Mononuclear cell (primary cell): ENCODE data around the gene VTA1. TPM values are rescaled to one million over a fixed set of nuclear protein-coding genes. Genes with fewer than 3 reads are reported as not detected.
"Not testable (repeated sequence)": the region's sequence is repeated elsewhere in the genome, so short reads cannot be mapped to it uniquely, and the experiment has no call there.

ENCODE experiments used
- H3K27me3 ChIP-seq: 2 replicates; pipeline ENCODE4 v1.6.0; 2011; ENCODE audit warnings: low read length, control low read depth; ENCODE audit not compliant: insufficient read depth
- H3K4me1 ChIP-seq: 2 replicates; pipeline ENCODE4 v1.5.1; 2011; ENCODE audit warnings: mild to moderate bottlenecking, low read length, control low read depth; ENCODE audit not compliant: insufficient read depth
- H3K4me3 ChIP-seq: 2 replicates; pipeline ENCODE4 v1.5.1; 2011; ENCODE audit warnings: mild to moderate bottlenecking, low read length, moderate library complexity
- H3K9me3 ChIP-seq: 2 replicates; pipeline ENCODE4 v1.5.1; 2011; ENCODE audit warnings: low read depth, mild to moderate bottlenecking, control low read depth, low read length
- total RNA-seq: library from RNA; depleted of rRNA; stranded (reverse); fragments of >200 nt; gene quantifications from one replicate; pipeline ENCODE4 v1.2.3, GENCODE V29; 2012

The VTA1 gene
- total RNA-seq, 1 donor: 19.5 TPM

- H3K4me1 ChIP-seq: no peaks in the 10 kb centered on the region
- no peaks in the 10 kb centered on the region for H3K9me3 ChIP-seq
- no peaks in the 10 kb centered on the region for H3K27me3 ChIP-seq
- H3K4me3 ChIP-seq: no peak overlapping the region
Observed at GRCh38 chr6:142187209-142187608, 40.1 kb downstream of the VTA1 start.

DNA sequence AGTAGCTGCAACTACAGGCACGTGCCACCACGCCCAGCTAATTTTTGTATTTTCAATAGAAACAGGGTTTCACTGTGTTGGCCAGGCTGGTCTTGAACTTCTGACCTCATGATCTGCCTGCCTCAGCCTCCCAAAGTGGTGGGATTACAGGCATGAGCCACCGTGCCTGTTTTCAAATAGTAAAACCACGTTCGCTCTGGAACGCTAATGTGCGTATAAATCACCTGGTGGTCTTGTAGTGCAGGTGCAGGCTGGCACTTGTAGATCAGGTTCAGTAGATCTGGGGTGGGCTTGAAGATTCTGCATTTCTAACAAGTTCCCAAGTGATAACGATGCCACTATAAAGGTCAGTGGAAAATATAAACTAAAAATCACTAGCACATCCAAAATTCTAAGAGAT is 41.3 kb downstream of the VTA1 start:
- H3K27me3 ChIP-seq, H3K4me3 ChIP-seq, H3K4me1 ChIP-seq, H3K9me3 ChIP-seq: not testable (repeated sequence)

DNA sequence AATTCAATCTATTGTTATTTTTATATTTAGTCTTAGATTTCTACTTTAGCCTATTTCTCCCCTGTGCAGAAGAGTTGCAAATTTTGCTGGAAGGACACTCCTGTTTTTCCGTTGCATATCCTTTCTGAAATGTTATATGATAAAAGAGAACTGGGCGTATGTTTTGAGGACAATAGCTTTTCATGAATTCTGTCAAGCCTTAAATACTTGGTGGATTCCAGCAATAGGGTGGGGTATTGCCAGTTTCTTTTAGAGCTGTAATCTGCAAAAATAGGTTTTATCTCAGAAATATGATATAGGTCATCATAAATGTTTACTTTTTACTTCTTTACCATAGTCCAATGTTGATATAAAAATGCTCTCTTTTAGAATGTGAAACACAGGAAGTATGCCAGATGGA is 42.0 kb downstream of the VTA1 start:
- H3K9me3 ChIP-seq: no peaks in the 10 kb centered on the region
- H3K27me3 ChIP-seq: no peaks in the 10 kb centered on the region
- no peak overlapping the region for H3K4me3 ChIP-seq
- no peaks in the 10 kb centered on the region for H3K4me1 ChIP-seq

DNA sequence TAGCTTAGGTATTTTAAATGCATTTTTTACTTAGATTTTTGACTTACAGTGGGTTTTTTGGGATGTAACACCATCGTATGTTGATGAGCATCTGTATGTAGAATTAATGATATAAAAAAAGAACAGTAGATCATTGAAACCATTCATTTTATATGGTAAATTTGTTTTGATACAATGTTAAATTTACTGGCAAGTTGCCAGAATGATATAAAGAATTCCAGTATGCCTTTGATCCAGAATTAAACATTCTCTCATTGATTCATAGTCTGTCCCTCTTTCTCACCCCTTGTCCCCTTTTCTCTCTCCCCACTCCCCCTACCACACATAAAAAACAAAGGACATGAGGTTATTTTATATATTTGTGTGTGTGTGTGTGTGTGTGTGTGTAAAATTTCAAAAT is 45.3 kb downstream of the VTA1 start:
- Histone ChIP-seq H3K4me3 (no peak overlapping the region), H3K27me3 (no peaks in the 10 kb centered on the region), H3K9me3 (no peaks in the 10 kb centered on the region), H3K4me1 (no peaks in the 10 kb centered on the region)

- no peaks in the 10 kb centered on the region for H3K4me1 ChIP-seq
- no peak overlapping the region for H3K4me3 ChIP-seq
- H3K27me3 ChIP-seq: no peaks in the 10 kb centered on the region
- H3K9me3 ChIP-seq: no peaks in the 10 kb centered on the region
Observed at GRCh38 chr6:142193621-142194020, 46.6 kb downstream of the VTA1 start.

- Histone ChIP-seq H3K4me1 (no peaks in the 10 kb centered on the region), H3K27me3 (no peaks in the 10 kb centered on the region), H3K4me3 (no peak overlapping the region), H3K9me3 (no peaks in the 10 kb centered on the region)
Observed at GRCh38 chr6:142195862-142196541, 48.9 kb downstream of the VTA1 start.

GRCh38 chr6:142200846-142201628 is 54.0 kb downstream of the VTA1 start:
- Histone ChIP-seq H3K4me1 (no peaks in the 10 kb centered on the region), H3K27me3 (no peaks in the 10 kb centered on the region), H3K4me3 (no peak overlapping the region), H3K9me3 (no peaks in the 10 kb centered on the region)

DNA sequence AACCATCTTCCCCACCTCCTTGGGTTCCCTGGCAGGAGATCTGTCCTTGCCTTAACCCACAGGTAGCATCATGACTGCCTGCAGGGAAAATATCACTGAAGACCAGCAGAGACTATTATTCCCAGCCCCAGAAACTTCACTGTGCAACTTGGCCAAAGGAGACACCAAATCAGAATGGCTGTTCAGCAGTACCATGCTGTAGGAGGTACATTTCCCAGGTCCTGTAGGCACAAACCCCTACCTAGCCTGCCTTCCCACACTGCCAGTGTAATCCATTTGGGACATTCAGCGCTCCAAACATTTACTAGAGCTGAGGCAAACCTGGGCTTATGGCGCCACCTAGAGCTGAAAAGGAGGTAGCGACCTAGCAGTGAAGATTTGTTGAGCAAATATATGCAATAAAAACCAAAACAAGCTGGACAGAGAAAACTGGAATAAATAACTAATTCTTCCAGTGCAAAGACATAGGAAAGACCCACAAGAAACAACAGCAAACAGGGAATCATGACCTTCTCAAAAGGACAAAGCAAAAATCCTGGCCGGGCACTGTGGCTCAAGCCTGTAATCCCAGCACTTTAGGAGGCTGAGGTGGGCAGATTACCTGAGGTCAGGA is 60.3 kb downstream of the VTA1 start:
- Histone ChIP-seq H3K4me1 (no peaks in the 10 kb centered on the region), H3K9me3 (no peaks in the 10 kb centered on the region), H3K27me3 (no peaks in the 10 kb centered on the region), H3K4me3 (no peak overlapping the region)

GRCh38 chr6:142210606-142211005 is 63.5 kb downstream of the VTA1 start:
- Histone ChIP-seq H3K9me3 (no peaks in the 10 kb centered on the region), H3K27me3 (no peaks in the 10 kb centered on the region), H3K4me1 (no peaks in the 10 kb centered on the region), H3K4me3 (no peak overlapping the region)

- no peaks in the 10 kb centered on the region for H3K9me3 ChIP-seq
Observed at GRCh38 chr6:142213402-142213801, 66.3 kb downstream of the VTA1 start.

DNA sequence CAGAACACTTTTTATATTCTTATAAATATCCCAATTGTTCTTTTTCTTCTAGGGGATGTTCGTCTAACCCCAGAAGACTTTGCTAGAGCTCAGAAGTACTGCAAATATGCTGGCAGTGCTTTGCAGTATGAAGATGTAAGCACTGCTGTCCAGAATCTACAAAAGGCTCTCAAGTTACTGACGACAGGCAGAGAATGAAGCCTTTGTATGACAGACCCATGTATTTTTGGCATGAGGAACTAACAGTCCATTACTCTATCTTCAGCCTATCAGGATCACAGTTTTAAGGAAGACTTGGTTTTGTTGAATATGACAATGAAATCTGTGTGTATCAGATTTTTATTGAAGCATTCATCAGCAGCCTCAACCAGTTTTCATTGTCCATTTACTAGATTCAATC is 71.4 kb downstream of the VTA1 start:
- Histone ChIP-seq H3K4me3 (no peak overlapping the region), H3K4me1 (no peaks in the 10 kb centered on the region), H3K9me3 (no peaks in the 10 kb centered on the region), H3K27me3 (no peaks in the 10 kb centered on the region)

More at GRCh38 chr6:142213402-142213801, 66.3 kb downstream of the VTA1 start:
- Histone ChIP-seq H3K4me3 (no peak overlapping the region), H3K27me3 (no peaks in the 10 kb centered on the region), H3K4me1 (no peaks in the 10 kb centered on the region)

GRCh38 chr6:142222022-142222421 is 75.0 kb downstream of the VTA1 start:
- Histone ChIP-seq H3K9me3 (no peaks in the 10 kb centered on the region), H3K4me1 (no peaks in the 10 kb centered on the region), H3K27me3 (no peaks in the 10 kb centered on the region), H3K4me3 (no peak overlapping the region)

DNA sequence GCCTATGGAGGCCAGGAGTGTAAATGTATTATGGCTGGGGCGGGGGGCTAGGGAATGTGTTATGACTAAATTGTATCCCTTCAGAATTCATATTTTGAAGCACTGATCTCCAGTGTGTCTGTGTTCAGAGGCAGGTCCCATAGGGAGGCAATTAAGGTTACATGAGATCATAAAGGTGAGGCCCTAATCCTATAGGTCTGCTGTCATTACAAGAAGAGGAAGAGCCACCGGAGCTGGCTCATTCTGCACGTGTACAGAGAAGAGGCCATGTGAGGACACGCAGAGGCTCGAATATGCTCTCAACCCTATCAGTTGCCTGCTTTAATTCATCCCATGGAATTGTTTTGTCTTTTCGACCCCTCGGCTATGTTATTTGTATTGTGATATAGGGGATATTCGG is 76.9 kb downstream of the VTA1 start:
- Histone ChIP-seq H3K4me3 (no peak overlapping the region), H3K27me3 (no peaks in the 10 kb centered on the region), H3K4me1 (no peaks in the 10 kb centered on the region), H3K9me3 (no peaks in the 10 kb centered on the region)

- H3K4me3 ChIP-seq: no peak overlapping the region
- H3K4me1 ChIP-seq: no peaks in the 10 kb centered on the region
- no peaks in the 10 kb centered on the region for H3K27me3 ChIP-seq
- H3K9me3 ChIP-seq: no peaks in the 10 kb centered on the region
Observed at GRCh38 chr6:142225115-142225514, 78.1 kb downstream of the VTA1 start.

DNA sequence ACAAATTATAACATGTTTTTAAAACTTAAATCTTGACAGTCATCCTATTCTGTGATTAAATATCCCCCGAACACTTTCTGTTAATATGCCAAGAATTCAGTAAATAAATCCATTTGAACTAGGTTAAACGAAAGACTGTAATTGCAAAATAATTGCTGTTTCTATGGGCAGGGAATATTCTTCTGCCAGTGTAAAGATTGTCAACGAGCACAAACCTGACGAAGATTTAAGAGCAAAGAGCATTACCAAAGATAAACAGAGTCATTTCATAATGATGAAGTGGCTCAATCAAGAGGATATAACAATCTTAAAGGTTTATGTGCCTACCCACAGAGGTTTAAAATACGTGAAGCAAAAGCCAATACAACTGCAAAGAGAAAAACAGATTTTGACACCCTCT is 78.5 kb downstream of the VTA1 start:
- Histone ChIP-seq H3K4me1 (no peaks in the 10 kb centered on the region), H3K4me3 (no peak overlapping the region), H3K27me3 (no peaks in the 10 kb centered on the region), H3K9me3 (no peaks in the 10 kb centered on the region)
